GM12878 (cell line): ENCODE results near the gene CRBN. TPM values are rescaled to one million over a fixed set of nuclear protein-coding genes. Genes with fewer than 3 reads are reported as not detected.

ENCODE experiments used
- ATAC-seq: fragments of 200-7000 bp; cut with Tn5 transposase; 3 replicates; pipeline ENCODE4 v1.9.1; 2020; ENCODE audit warnings: mild to moderate bottlenecking, moderate library complexity
- BruUV-seq: library from RNA; stranded (reverse); fragments of 400-500 nt; replicated peaks from 2 replicates; lab custom pipeline; 2021; lab: Mats Ljungman, UMichigan
- CTCF ChIA-PET: fragments of 300-600 bp; sonication (Branson Sonifier 250); formaldehyde crosslinking; extraction: SDS; loops from one replicate; lab custom pipeline; 2021; ENCODE audit warnings: inconsistent platforms; lab: Yijun Ruan, JAX
- POLR2A ChIA-PET: fragments of 350-600 bp; formaldehyde crosslinking; extraction: SDS; loops from one replicate; lab custom pipeline; 2021; ENCODE audit warnings: inconsistent platforms; lab: Charles Lee
- RAD21 ChIA-PET: fragments of 300-600 bp; sonication (Branson Sonifier 250); formaldehyde crosslinking; loops from one replicate; lab custom pipeline; 2023; ENCODE audit warnings: antibody characterized with exemption; ENCODE audit not compliant: unreplicated experiment; lab: Charles Lee
- SMC1A ChIA-PET: fragments of 300-600 bp; sonication (Branson Sonifier 250); formaldehyde crosslinking; loops from one replicate; lab custom pipeline; 2023; ENCODE audit not compliant: unreplicated experiment, uncharacterized antibody; lab: Charles Lee
- DNase-seq: peaks from one replicate; pipeline ENCODE4 v3.0.0-alpha.2; 2011; ENCODE audit warnings: low read depth, low spot score
- FAIRE-seq: peaks from 3 replicates; lab custom pipeline; 2011; peaks lifted over from hg19 to GRCh38; lab: Jason Lieb, UNC
- H2AFZ ChIP-seq: 2 replicates; pipeline ENCODE4 v1.6.0; 2011; ENCODE audit warnings: low read depth, low read length, control low read depth; ENCODE audit not compliant: control insufficient read depth
- H3K27ac ChIP-seq: 2 replicates; pipeline ENCODE4 v1.5.1; 2011; ENCODE audit warnings: control low read depth; ENCODE audit not compliant: control insufficient read depth, insufficient read depth
- H3K27me3 ChIP-seq, 2 experiments: replicated peaks in 1 of 2; 2 replicates each; pipeline versions ENCODE4 v1.6.0 to v1.6.1; 2011; ENCODE audit warnings: low read length in 1 of 2; ENCODE audit not compliant: control insufficient read depth in 2 of 2, insufficient read depth in 2 of 2
- H3K36me3 ChIP-seq, 2 experiments: 2 replicates each; pipeline ENCODE4 v1.5.1; 2011; ENCODE audit warnings: low read length in 1 of 2; ENCODE audit not compliant: control insufficient read depth in 2 of 2, insufficient read depth in 2 of 2
- H3K4me1 ChIP-seq: 2 replicates; pipeline ENCODE4 v1.6.1; 2011; ENCODE audit warnings: mild to moderate bottlenecking, low read length, moderate library complexity, mixed read lengths; ENCODE audit not compliant: control insufficient read depth, insufficient read depth
- H3K4me2 ChIP-seq: 2 replicates; pipeline ENCODE4 v1.6.0; 2011; ENCODE audit warnings: control low read depth; ENCODE audit not compliant: control insufficient read depth, insufficient read depth
- H3K4me3 ChIP-seq: fragments of 200-600 bp; sonication (generic); 2 replicates; pipeline ENCODE4 v1.5.1; 2016
- H3K79me2 ChIP-seq: 2 replicates; pipeline ENCODE4 v1.6.0; 2011; ENCODE audit warnings: low read length; ENCODE audit not compliant: control insufficient read depth, insufficient read depth
- H3K9ac ChIP-seq: 2 replicates; pipeline ENCODE4 v1.8.0; 2011; ENCODE audit warnings: low read length, control low read depth, mixed read lengths; ENCODE audit not compliant: control insufficient read depth, insufficient read depth
- H3K9me3 ChIP-seq: replicated peaks from 3 replicates; pipeline ENCODE4 v1.5.1; 2011; ENCODE audit warnings: mild to moderate bottlenecking, low read length; ENCODE audit not compliant: control insufficient read depth, insufficient read depth
- H4K20me1 ChIP-seq: 2 replicates; pipeline ENCODE4 v1.6.0; 2011; ENCODE audit not compliant: control insufficient read depth, insufficient read depth
- BACH1 ChIP-seq: fragments of 450-650 bp; IDR thresholded peaks from 2 replicates; pipeline ENCODE4 v1.6.1; 2017; ENCODE audit warnings: mild to moderate bottlenecking, borderline replicate concordance
- E2F8 ChIP-seq: fragments of 450-650 bp; IDR thresholded peaks from 2 replicates; pipeline ENCODE4 v1.6.1; 2018; ENCODE audit warnings: mild to moderate bottlenecking, low read depth, moderate library complexity; ENCODE audit not compliant: partially characterized antibody
- EED ChIP-seq: sonication (generic); IDR thresholded peaks from 2 replicates; pipeline ENCODE4 v1.6.1; 2016; ENCODE audit warnings: antibody characterized with exemption, low read depth
- ESRRA ChIP-seq: IDR thresholded peaks from 2 replicates; pipeline ENCODE4 v1.6.1; 2012; ENCODE audit warnings: mild to moderate bottlenecking, low read length, improper control_type of control experiment
- EZH2 ChIP-seq: IDR thresholded peaks from 2 replicates; pipeline ENCODE4 v1.6.1; 2012; ENCODE audit warnings: low read depth, mild to moderate bottlenecking, control low read depth, inconsistent platforms, low read length, borderline replicate concordance; ENCODE audit not compliant: control insufficient read depth
- GABPA ChIP-seq: IDR thresholded peaks from 2 replicates; pipeline ENCODE4 v1.6.1; 2014; ENCODE audit warnings: antibody characterized with exemption, low read depth, mild to moderate bottlenecking, inconsistent platforms
- HCFC1 ChIP-seq: fragments of 150-350 bp; IDR thresholded peaks from 2 replicates; pipeline ENCODE4 v1.6.1; 2014; ENCODE audit warnings: low read length
- IRF3 ChIP-seq: fragments of 450-650 bp; IDR thresholded peaks from 2 replicates; pipeline ENCODE4 v1.6.1; 2014; ENCODE audit warnings: mild to moderate bottlenecking
- IRF5 ChIP-seq: fragments of 450-650 bp; IDR thresholded peaks from 2 replicates; pipeline ENCODE4 v1.6.1; 2017; ENCODE audit warnings: borderline replicate concordance
- MYC ChIP-seq: IDR thresholded peaks from 2 replicates; pipeline ENCODE4 v1.6.1; 2011; ENCODE audit warnings: mild to moderate bottlenecking, low read length, moderate library complexity, inconsistent platforms; ENCODE audit not compliant: insufficient read depth, insufficient replicate concordance, insufficient read length, severe bottlenecking
- NR2C2 ChIP-seq: IDR thresholded peaks from 2 replicates; pipeline ENCODE4 v1.6.1; 2011; ENCODE audit warnings: borderline replicate concordance, low read depth; ENCODE audit not compliant: control insufficient read depth, insufficient read length
- RFX5 ChIP-seq: IDR thresholded peaks from 2 replicates; pipeline ENCODE4 v1.6.1; 2011; ENCODE audit warnings: low read depth, low read length, improper control_type of control experiment
- RUNX3 ChIP-seq: IDR thresholded peaks from 2 replicates; pipeline ENCODE4 v1.6.1; 2012; ENCODE audit warnings: low read length, inconsistent platforms
- WGBS: methylation state at CpG from one replicate; pipeline ENCODE4 v1.1.6; 2016; ENCODE audit warnings: low lambda C conversion rate; ENCODE audit not compliant: insufficient replicate concordance, insufficient coverage; ENCODE audit errors: missing lambda C conversion rate; 5-methylcytosine and 5-hydroxymethylcytosine counted together
- in situ Hi-C: fragments of 300-500 bp; cut with MboI; formaldehyde crosslinking; loops from 9 replicates; pipeline ENCODE4 v1.14.3; 2018; ENCODE audit warnings: mixed read lengths
- intact Hi-C: fragments of 100-400 bp; cut with micrococcal nuclease; formaldehyde crosslinking; loops from one replicate; pipeline ENCODE4 v1.14.2; 2022; ENCODE audit not compliant: unreplicated experiment
- polyA plus RNA-seq, 11 experiments: library from polyadenylated mRNA; depleted of rRNA in 4 of 11; unstranded in 6 of 11; stranded (reverse) in 5 of 11; fragments of >200 nt; fragmentation: Nextera tagmentation in 4 of 11; fragmentation: Illumina TruSeq in 1 of 11; extraction: Ambion mirVana in 4 of 11; extraction: Trizol in 1 of 11; gene quantifications; 1 replicate in 1 of 11; 2 replicates in 10 of 11; pipeline versions ENCODE4 v1.2.1 to v1.2.3, GENCODE V29; 2011 to 2016; ENCODE audit warnings: inconsistent platforms in 2 of 11, missing spikeins in 2 of 11, low read depth in 1 of 11
- total RNA-seq, 4 experiments: library from RNA; depleted of rRNA in 3 of 4; stranded (reverse); fragments of >200 nt in 3 of 4; fragmentation: Illumina TruSeq in 1 of 4; extraction: Trizol in 1 of 4; gene quantifications; 2 replicates each; pipeline versions ENCODE4 v1.2.1 to v1.2.3, GENCODE V29; 2013 to 2021

Gene CRBN
- total and polyA plus RNA-seq, 10 of the 15 experiments (the other 5 are each of a cell fraction or from before 2014, with no cell fraction given), result 21.7 to 115 (median 35.8) TPM

- Histone ChIP-seq H2AFZ (no peak overlapping the region), H3K9ac (no peak overlapping the region), H3K4me2 (no peak overlapping the region), H3K27ac (no peak overlapping the region), H4K20me1 (no peaks in the 10 kb centered on the region), H3K79me2 (no peaks in the 10 kb centered on the region), H3K4me1 (no peaks in the 10 kb centered on the region), H3K27me3 (no peaks in the 10 kb centered on the region), H3K4me3 (no peak overlapping the region), H3K9me3 (no peaks in the 10 kb centered on the region), H3K36me3 (peaks cover 1 to 28% of the 10 kb centered on the region in 2 experiments; a peak in 3 of 4 replicates)
- ATAC-seq (no peak), FAIRE-seq (no peak), DNase-seq (no peak)
- RAD21 ChIA-PET, result no interaction called here
- TF ChIP-seq IRF5 (no peak), ESRRA (no peak)
- intact Hi-C loops, result no loop called here
- in situ Hi-C loops, result no loop called here
- SMC1A ChIA-PET, result interaction anchor here (1.5 kb wide), 1 partner anchor 20 kb away, joined by 4 read pairs; no protein-coding TSS in a partner anchor
- no TSS peak for BruUV-seq
- 14% methylated on average over 1 of the region's 1 CpG for WGBS
- POLR2A ChIA-PET, result interaction anchor here (0.6 kb wide), 1 partner anchor 20 kb away, joined by 3 read pairs; no protein-coding TSS in a partner anchor
- CTCF ChIA-PET, result no interaction called here
These were observed 29.9 kb downstream of the CRBN start for GRCh38 chr3:3149560-3149959.

GRCh38 chr3:3145831-3146230 lies 33.7 kb downstream of the CRBN start:
- ChIA-PET RAD21 (no interaction called here), POLR2A (no interaction called here), CTCF (no interaction called here)
- TF ChIP-seq EED (no peak), BACH1 (no peak), RUNX3 (no peak), MYC (no peak), IRF3 (no peak), GABPA (no peak), E2F8 (no peak), NR2C2 (no peak), RFX5 (no peak), HCFC1 (no peak), EZH2 (no peak)

More at GRCh38 chr3:3145831-3146230, 33.7 kb downstream of the CRBN start:
- H2AFZ ChIP-seq, result no peak overlapping the region
- in situ Hi-C loops, result no loop called here
- no peaks in the 10 kb centered on the region for H4K20me1 ChIP-seq
- intact Hi-C loops, result no loop called here
- SMC1A ChIA-PET, result interaction anchor here (1.4 kb wide), 1 partner anchor 8 kb away, joined by 6 read pairs; no protein-coding TSS in a partner anchor
- no TSS peak for BruUV-seq
- no peak overlapping the region for H3K4me3 ChIP-seq
- FAIRE-seq (no peak), ATAC-seq (no peak), DNase-seq (no peak)
- H3K9ac ChIP-seq, result no peak overlapping the region
- H3K9me3 ChIP-seq, result no peaks in the 10 kb centered on the region
- H3K79me2 ChIP-seq, result no peaks in the 10 kb centered on the region
- WGBS, result 91% methylated on average over 8 of the region's 8 CpGs
- H3K4me2 ChIP-seq, result no peak overlapping the region
- H3K4me1 ChIP-seq, result no peaks in the 10 kb centered on the region
- no peak overlapping the region for H3K27ac ChIP-seq
- H3K36me3 ChIP-seq, result peaks cover 5 to 40% of the 10 kb centered on the region in 2 experiments
- no peaks in the 10 kb centered on the region for H3K27me3 ChIP-seq
